ENCODE measurements around the gene EXOC6. TPM values are rescaled to one million over a fixed set of nuclear protein-coding genes. Genes with fewer than 3 reads are reported as not detected.

EXOC6 gene
- polyA plus RNA-seq, 1 donor (not counting 4 experiments of a cell fraction or from before 2014, with no cell fraction given), result 1.2 TPM

- H3K27ac ChIP-seq (ENCODE audit: control insufficient read depth, insufficient read depth, low read length), result no peak overlapping the region
- FAIRE-seq (no peak), DNase-seq (ENCODE audit: low read depth, low spot score) (no peak)
- TF ChIP-seq CTCF (optimal IDR thresholded peaks at IDR 0.05 in 1 of 3, IDR thresholded peaks at IDR 0.05 in 1 of 3, conservative IDR thresholded peaks at IDR 0.05 in 1 of 3; ENCODE audit: extremely low read depth in 1 of 3, insufficient read depth in 2 of 3, low read length in 3 of 3), result no peak
- TF ChIP-seq EZH2 (IDR thresholded peaks at IDR 0.05; ENCODE audit: low read length), result no peak
- H3K9me3 ChIP-seq (ENCODE audit: control insufficient read depth, low read depth, low read length), result no peaks in the 10 kb centered on the region
- no peak overlapping the region for H3K4me2 ChIP-seq (ENCODE audit: control insufficient read depth, extremely low read depth, insufficient read depth, low read depth, low read length)
- no peaks in the 10 kb centered on the region for H3K36me3 ChIP-seq (ENCODE audit: control insufficient read depth in 2 of 2, extremely low read depth in 1 of 2, insufficient read depth in 2 of 2, low read length in 2 of 2)
- H3K4me1 ChIP-seq (ENCODE audit: control insufficient read depth, extremely low read depth, insufficient read depth, low read length), result no peaks in the 10 kb centered on the region
- no peaks in the 10 kb centered on the region for H3K9me1 ChIP-seq (ENCODE audit: control insufficient read depth, extremely low read depth, insufficient read depth, low read length)
- H2AFZ ChIP-seq (ENCODE audit: control insufficient read depth, low read length), result no peak overlapping the region
- peaks cover 98% of the 10 kb centered on the region for H3K27me3 ChIP-seq (ENCODE audit: control insufficient read depth, extremely low read depth, insufficient read depth, low read length)
- no peak overlapping the region for H3K4me3 ChIP-seq (ENCODE audit: control insufficient read depth in 2 of 3, extremely low read depth in 1 of 3, insufficient read depth in 2 of 3, low read depth in 1 of 3, low read length in 3 of 3)
- H3K79me2 ChIP-seq (ENCODE audit: control insufficient read depth, insufficient read depth, low read length), result no peaks in the 10 kb centered on the region
- peaks cover 6% of the 10 kb centered on the region for H4K20me1 ChIP-seq (ENCODE audit: control insufficient read depth, extremely low read depth, insufficient read depth, low read length)
- dilution Hi-C loops (cut with MboI; ENCODE audit: extremely low pct_ligation_motif_present, low sequenced_read_pairs), result no loop called here
- no peak overlapping the region for H3K9ac ChIP-seq (ENCODE audit: control insufficient read depth, extremely low read depth, insufficient read depth, low read length)
Observed at GRCh38 chr10:93067443-93068365, 219.4 kb downstream of the EXOC6 start.

- peak overlapping the region; percentile 5 for H3K4me2 ChIP-seq (ENCODE audit: control insufficient read depth, extremely low read depth, insufficient read depth, low read depth, low read length)
- dilution Hi-C loops (cut with MboI; ENCODE audit: extremely low pct_ligation_motif_present, low sequenced_read_pairs), result no loop called here
- no peak overlapping the region for H2AFZ ChIP-seq (ENCODE audit: control insufficient read depth, low read length)
- peaks cover 98% of the 10 kb centered on the region for H3K27me3 ChIP-seq (ENCODE audit: control insufficient read depth, extremely low read depth, insufficient read depth, low read length)
- H4K20me1 ChIP-seq (ENCODE audit: control insufficient read depth, extremely low read depth, insufficient read depth, low read length), result peaks cover 6% of the 10 kb centered on the region
- DNase-seq (ENCODE audit: low read depth, low spot score) (no peak), FAIRE-seq (no peak)
- H3K9me1 ChIP-seq (ENCODE audit: control insufficient read depth, extremely low read depth, insufficient read depth, low read length), result no peaks in the 10 kb centered on the region
- H3K4me3 ChIP-seq (ENCODE audit: control insufficient read depth in 2 of 3, extremely low read depth in 1 of 3, insufficient read depth in 2 of 3, low read depth in 1 of 3, low read length in 3 of 3), result no peak overlapping the region
- no peak overlapping the region for H3K27ac ChIP-seq (ENCODE audit: control insufficient read depth, insufficient read depth, low read length)
- H3K36me3 ChIP-seq (ENCODE audit: control insufficient read depth in 2 of 2, extremely low read depth in 1 of 2, insufficient read depth in 2 of 2, low read length in 2 of 2), result no peaks in the 10 kb centered on the region
- no peaks in the 10 kb centered on the region for H3K4me1 ChIP-seq (ENCODE audit: control insufficient read depth, extremely low read depth, insufficient read depth, low read length)
- H3K9me3 ChIP-seq (ENCODE audit: control insufficient read depth, low read depth, low read length), result no peaks in the 10 kb centered on the region
- no peak overlapping the region for H3K9ac ChIP-seq (ENCODE audit: control insufficient read depth, extremely low read depth, insufficient read depth, low read length)
- peak in 1 of 3 experiments; percentile 41 for TF ChIP-seq CTCF (optimal IDR thresholded peaks at IDR 0.05 in 1 of 3, IDR thresholded peaks at IDR 0.05 in 1 of 3, conservative IDR thresholded peaks at IDR 0.05 in 1 of 3; ENCODE audit: extremely low read depth in 1 of 3, insufficient read depth in 2 of 3, low read length in 3 of 3)
- peak; percentile 55 for TF ChIP-seq EZH2 (IDR thresholded peaks at IDR 0.05; ENCODE audit: low read length)
- no peaks in the 10 kb centered on the region for H3K79me2 ChIP-seq (ENCODE audit: control insufficient read depth, insufficient read depth, low read length)
Observed at GRCh38 chr10:93068411-93069244, 220.3 kb downstream of the EXOC6 start.
